DOHH2 (cell line): ENCODE measurements around the gene CCT8.
A peak's percentile ranks its signal among the peaks of the same experiment; 100 is the strongest.

Experiments used
- H3F3A ChIP-seq: fragments of 200-600 bp; sonication (generic), shearing (Covaris generic); 2 replicates; pipeline ENCODE4 v1.6.0; 2016; ENCODE audit warnings: antibody characterized with exemption, mild to moderate bottlenecking; ENCODE audit not compliant: control insufficient read depth, insufficient read depth
- H3K27ac ChIP-seq: fragments of 200-600 bp; sonication (generic); 2 replicates; pipeline ENCODE4 v1.5.1; 2014; ENCODE audit warnings: low read depth, mild to moderate bottlenecking, low read length, moderate library complexity
- H3K27me3 ChIP-seq: fragments of 200-600 bp; sonication (generic); 2 replicates; pipeline ENCODE4 v1.6.1; 2014; ENCODE audit warnings: mild to moderate bottlenecking, low read length, mixed read lengths; ENCODE audit not compliant: control insufficient read depth
- H3K36me3 ChIP-seq: fragments of 200-600 bp; sonication (generic); 2 replicates; pipeline ENCODE4 v1.6.1; 2014; ENCODE audit warnings: mild to moderate bottlenecking, low read length, moderate library complexity, mixed read lengths; ENCODE audit not compliant: control insufficient read depth
- H3K4me1 ChIP-seq: fragments of 200-600 bp; sonication (generic); 2 replicates; pipeline ENCODE4 v1.6.1; 2014; ENCODE audit warnings: mild to moderate bottlenecking, low read length, mixed read lengths; ENCODE audit not compliant: control insufficient read depth
- H3K4me2 ChIP-seq: fragments of 200-600 bp; sonication (generic); 2 replicates; pipeline ENCODE4 v1.6.0; 2014; ENCODE audit warnings: mild to moderate bottlenecking, low read length, moderate library complexity
- H3K4me3 ChIP-seq: fragments of 200-600 bp; sonication (generic); 2 replicates; pipeline ENCODE4 v1.5.1; 2014; ENCODE audit warnings: mild to moderate bottlenecking, low read length, mixed read lengths
- H3K79me2 ChIP-seq: fragments of 200-600 bp; sonication (generic); 2 replicates; pipeline ENCODE4 v1.6.1; 2014; ENCODE audit warnings: mild to moderate bottlenecking, low read length, mixed read lengths; ENCODE audit not compliant: control insufficient read depth
- H3K9me2 ChIP-seq: fragments of 200-600 bp; sonication (generic); replicated peaks from 2 replicates; pipeline ENCODE4 v1.6.1; 2014; ENCODE audit warnings: mild to moderate bottlenecking, low read length, mixed read lengths; ENCODE audit not compliant: control insufficient read depth
- H3K9me3 ChIP-seq: fragments of 200-600 bp; sonication (generic); 2 replicates; pipeline ENCODE4 v1.6.1; 2014; ENCODE audit warnings: antibody characterized with exemption, low read length, mixed read lengths; ENCODE audit not compliant: control insufficient read depth, insufficient read depth
- H4K20me1 ChIP-seq: fragments of 200-600 bp; sonication (generic); 2 replicates; pipeline ENCODE4 v1.6.0; 2014; ENCODE audit warnings: low read depth, mild to moderate bottlenecking, antibody characterized with exemption, low read length, moderate library complexity; ENCODE audit not compliant: control insufficient read depth, insufficient read depth
- EZH2phosphoT487 ChIP-seq: fragments of 200-600 bp; sonication (generic); IDR thresholded peaks from 2 replicates; pipeline ENCODE4 v1.6.1; 2017; ENCODE audit warnings: borderline replicate concordance, mild to moderate bottlenecking, antibody characterized with exemption, low read length, moderate library complexity, mixed read lengths
- TF ChIP-seq, protein P1 (sequence below): fragments of 200-600 bp; sonication (generic); IDR thresholded peaks from one replicate; pipeline ENCODE4 v1.5.1; 2014; ENCODE audit warnings: antibody characterized with exemption, mild to moderate bottlenecking, low read depth, low read length; ENCODE audit not compliant: poor library complexity, severe bottlenecking

Gene CCT8, protein sequence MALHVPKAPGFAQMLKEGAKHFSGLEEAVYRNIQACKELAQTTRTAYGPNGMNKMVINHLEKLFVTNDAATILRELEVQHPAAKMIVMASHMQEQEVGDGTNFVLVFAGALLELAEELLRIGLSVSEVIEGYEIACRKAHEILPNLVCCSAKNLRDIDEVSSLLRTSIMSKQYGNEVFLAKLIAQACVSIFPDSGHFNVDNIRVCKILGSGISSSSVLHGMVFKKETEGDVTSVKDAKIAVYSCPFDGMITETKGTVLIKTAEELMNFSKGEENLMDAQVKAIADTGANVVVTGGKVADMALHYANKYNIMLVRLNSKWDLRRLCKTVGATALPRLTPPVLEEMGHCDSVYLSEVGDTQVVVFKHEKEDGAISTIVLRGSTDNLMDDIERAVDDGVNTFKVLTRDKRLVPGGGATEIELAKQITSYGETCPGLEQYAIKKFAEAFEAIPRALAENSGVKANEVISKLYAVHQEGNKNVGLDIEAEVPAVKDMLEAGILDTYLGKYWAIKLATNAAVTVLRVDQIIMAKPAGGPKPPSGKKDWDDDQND

DNA sequence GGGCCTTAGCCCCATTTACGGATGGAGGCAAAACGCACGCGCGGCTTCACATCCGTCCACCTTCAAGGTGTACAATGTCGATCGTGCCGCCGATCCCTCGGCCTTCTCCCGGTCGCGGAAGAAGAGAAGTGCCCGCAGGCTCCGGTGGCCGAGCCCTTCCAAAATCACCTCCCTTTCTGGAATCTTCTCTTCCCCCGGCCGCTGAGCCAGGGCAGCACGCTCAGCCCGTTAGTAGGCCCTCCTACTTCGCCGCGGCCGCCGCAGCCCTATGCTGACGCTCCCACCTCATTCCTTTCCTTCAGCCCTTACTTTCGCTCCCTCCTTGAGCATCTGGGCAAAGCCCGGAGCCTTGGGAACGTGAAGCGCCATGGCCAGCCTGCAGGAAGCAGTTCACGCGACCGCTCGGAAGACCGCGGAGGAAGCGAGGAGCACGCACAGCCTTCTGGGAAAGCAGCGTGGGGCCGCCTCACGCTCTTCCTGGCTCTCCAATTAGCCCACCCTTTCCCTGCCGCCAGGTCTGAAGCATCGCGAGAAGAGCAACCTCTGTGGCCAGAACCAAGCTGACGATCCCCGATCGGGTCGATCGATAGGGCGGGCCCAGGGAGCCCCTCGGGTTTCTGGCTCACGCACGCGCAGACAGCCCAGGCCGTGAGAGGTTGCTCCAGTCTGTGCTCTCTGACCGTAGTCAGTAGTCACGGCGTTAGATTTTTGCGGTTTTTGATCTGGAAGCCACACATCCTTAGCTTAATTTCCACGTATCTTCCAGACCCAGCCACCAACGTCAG lies at the start of gene CCT8:
Gene CCT8, minus strand, starts transcription at position 427 of the 785 bp plus-strand sequence. Its CDS starts 58 bp downstream, at position 369.
- peaks cover 12% of the 10 kb centered on the region for H3F3A ChIP-seq
- H3K4me1 ChIP-seq = peaks cover 40% of the 10 kb centered on the region
- TF ChIP-seq, protein P1, sequence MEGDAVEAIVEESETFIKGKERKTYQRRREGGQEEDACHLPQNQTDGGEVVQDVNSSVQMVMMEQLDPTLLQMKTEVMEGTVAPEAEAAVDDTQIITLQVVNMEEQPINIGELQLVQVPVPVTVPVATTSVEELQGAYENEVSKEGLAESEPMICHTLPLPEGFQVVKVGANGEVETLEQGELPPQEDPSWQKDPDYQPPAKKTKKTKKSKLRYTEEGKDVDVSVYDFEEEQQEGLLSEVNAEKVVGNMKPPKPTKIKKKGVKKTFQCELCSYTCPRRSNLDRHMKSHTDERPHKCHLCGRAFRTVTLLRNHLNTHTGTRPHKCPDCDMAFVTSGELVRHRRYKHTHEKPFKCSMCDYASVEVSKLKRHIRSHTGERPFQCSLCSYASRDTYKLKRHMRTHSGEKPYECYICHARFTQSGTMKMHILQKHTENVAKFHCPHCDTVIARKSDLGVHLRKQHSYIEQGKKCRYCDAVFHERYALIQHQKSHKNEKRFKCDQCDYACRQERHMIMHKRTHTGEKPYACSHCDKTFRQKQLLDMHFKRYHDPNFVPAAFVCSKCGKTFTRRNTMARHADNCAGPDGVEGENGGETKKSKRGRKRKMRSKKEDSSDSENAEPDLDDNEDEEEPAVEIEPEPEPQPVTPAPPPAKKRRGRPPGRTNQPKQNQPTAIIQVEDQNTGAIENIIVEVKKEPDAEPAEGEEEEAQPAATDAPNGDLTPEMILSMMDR = no peak
- TF ChIP-seq EZH2phosphoT487 = no peak
- no peaks in the 10 kb centered on the region for H3K9me2 ChIP-seq
- peaks cover 11% of the 10 kb centered on the region; the same call in 1 of the 2 replicates for H3K9me3 ChIP-seq
- peak within 1 kb of the TSS; percentile 72 for H3K27ac ChIP-seq
- no peaks in the 10 kb centered on the region for H3K27me3 ChIP-seq
- H3K4me3 ChIP-seq = peak within 1 kb of the TSS; percentile 93
- H3K79me2 ChIP-seq = peaks cover 56% of the 10 kb centered on the region
- H4K20me1 ChIP-seq = peaks cover 27% of the 10 kb centered on the region
- peaks cover 50% of the 10 kb centered on the region for H3K36me3 ChIP-seq
- peak within 1 kb of the TSS; percentile 78 for H3K4me2 ChIP-seq

GRCh38 chr21:29121759-29122158 lies 48.3 kb upstream of the CCT8 start:
- TF ChIP-seq EZH2phosphoT487 = no peak
- TF ChIP-seq, protein P1 = no peak
- Histone ChIP-seq H3K4me3 (0 out of 2 replicates have a peak overlapping the region, but pooled peaks have one; percentile 4), H3K36me3 (no peaks in the 10 kb centered on the region), H3K27me3 (no peaks in the 10 kb centered on the region), H3K4me2 (peak overlapping the region; percentile 29), H3K27ac (no peak overlapping the region), H3K79me2 (no peaks in the 10 kb centered on the region), H3K9me3 (no peaks in the 10 kb centered on the region), H4K20me1 (no peaks in the 10 kb centered on the region), H3K9me2 (no peaks in the 10 kb centered on the region), H3F3A (peaks cover 10% of the 10 kb centered on the region), H3K4me1 (peaks cover 42% of the 10 kb centered on the region)

- Histone ChIP-seq H3K4me1 (peaks cover 54% of the 10 kb centered on the region), H3K4me3 (peak overlapping the region; percentile 59), H3K36me3 (no peaks in the 10 kb centered on the region), H3K4me2 (peak overlapping the region; percentile 72), H3K27ac (peak overlapping the region; percentile 87), H3K27me3 (no peaks in the 10 kb centered on the region), H4K20me1 (no peaks in the 10 kb centered on the region), H3F3A (peaks cover 10% of the 10 kb centered on the region), H3K9me3 (no peaks in the 10 kb centered on the region), H3K79me2 (no peaks in the 10 kb centered on the region), H3K9me2 (no peaks in the 10 kb centered on the region)
- TF ChIP-seq, protein P1 = no peak
- TF ChIP-seq EZH2phosphoT487 = no peak
Observed at GRCh38 chr21:29117372-29117955, 44.0 kb upstream of the CCT8 start.
